Thyroid gland (tissue), 4 donors: Measurements from ENCODE around the gene ESYT2. TPM values are rescaled to one million over a fixed set of nuclear protein-coding genes. Genes with fewer than 3 reads are reported as not detected.

ENCODE experiments used
- DNase-seq, 2 donors: peaks; one replicate each; pipeline ENCODE4 v3.0.0-alpha.2; 2019
- H3K27ac ChIP-seq, 3 donors: fragments of 200-600 bp; sonication (generic); 1 replicate in 2 of 3; 2 replicates in 1 of 3; pipeline ENCODE4 v1.5.1; 2016 to 2019; ENCODE audit warnings: mild to moderate bottlenecking in 1 of 3, moderate library complexity in 1 of 3
- H3K27me3 ChIP-seq: fragments of 200-600 bp; sonication (generic); one replicate; pipeline ENCODE4 v1.5.1; 2019
- H3K36me3 ChIP-seq, 2 donors: fragments of 200-600 bp; sonication (generic); one replicate each; pipeline ENCODE4 v1.5.1; 2016 to 2019
- H3K4me1 ChIP-seq, 2 donors: fragments of 200-600 bp; sonication (generic); one replicate each; pipeline ENCODE4 v1.5.1; 2017 to 2019
- H3K4me3 ChIP-seq, 3 donors: fragments of 200-600 bp; sonication (generic); replicated peaks in 1 of 3; 1 replicate in 2 of 3; 2 replicates in 1 of 3; pipeline ENCODE4 v1.5.1; 2016; ENCODE audit warnings: mild to moderate bottlenecking in 1 of 3
- H3K9me3 ChIP-seq: fragments of 200-600 bp; sonication (generic); one replicate; pipeline ENCODE4 v1.5.1; 2017
- CTCF ChIP-seq, 6 experiments: fragments of 200-600 bp in 3 of 6; fragments of 450-650 bp in 3 of 6; sonication (generic) in 3 of 6; IDR thresholded peaks; one replicate each; pipeline ENCODE4 v1.5.1; 2016 to 2019; ENCODE audit warnings: antibody characterized with exemption in 6 of 6, mild to moderate bottlenecking in 2 of 6, inconsistent platforms in 1 of 6, moderate library complexity in 1 of 6
- POLR2A ChIP-seq, 2 donors: fragments of 450-650 bp; IDR thresholded peaks; one replicate each; pipeline ENCODE4 v1.6.1; 2017; ENCODE audit warnings: antibody characterized with exemption in 2 of 2, mild to moderate bottlenecking in 2 of 2, moderate library complexity in 1 of 2
- WGBS, 2 donors: methylation state at CpG; one replicate each; pipeline ENCODE4 v1.1.5; 2017; 5-methylcytosine and 5-hydroxymethylcytosine counted together
- intact Hi-C: fragments of 100-400 bp; cut with DNase I; formaldehyde crosslinking; loops from one replicate; pipeline ENCODE4 v1.15.1; 2023
- total RNA-seq, 4 donors: library from RNA; depleted of rRNA; stranded (reverse); fragments of >200 nt; gene quantifications; one replicate each; pipeline ENCODE4 v1.2.3, GENCODE V29; 2016

Gene ESYT2
- total RNA-seq, 4 donors from 2014 or later: 102 to 123 (median 116) TPM

GRCh38 chr7:158749396-158749795, 79.9 kb downstream of the ESYT2 start:
- TF ChIP-seq CTCF (IDR thresholded peaks at IDR 0.05) (no peak), POLR2A (IDR thresholded peaks at IDR 0.05) (no peak)
- intact Hi-C loops: no loop called here

GRCh38 chr7:158748335-158748734, 81.0 kb downstream of the ESYT2 start:
- Histone ChIP-seq H3K27ac (no peak overlapping the region), H3K4me3 (no peak overlapping the region), H3K36me3 (peaks cover 8 to 18% of the 10 kb centered on the region in 2 donors), H3K4me1 (peaks cover 4% of the 10 kb centered on the region in 2 donors), H3K9me3 (no peaks in the 10 kb centered on the region), H3K27me3 (no peaks in the 10 kb centered on the region)
- 86 to 94% methylated on average over 10 of the region's 10 CpGs for WGBS, 2 donors
- intact Hi-C loops: no loop called here
- DNase-seq: no peak
- no peak for TF ChIP-seq CTCF (IDR thresholded peaks at IDR 0.05)

More at GRCh38 chr7:158749396-158749795, 79.9 kb downstream of the ESYT2 start:
- H3K27me3 ChIP-seq: no peaks in the 10 kb centered on the region
- no peak overlapping the region for H3K27ac ChIP-seq
- DNase-seq: no peak
- 95 to 98% methylated on average over 9 of the region's 9 CpGs for WGBS, 2 donors
- H3K36me3 ChIP-seq: peaks cover 8 to 18% of the 10 kb centered on the region in 2 donors
- H3K9me3 ChIP-seq: no peaks in the 10 kb centered on the region
- no peak overlapping the region for H3K4me3 ChIP-seq
- peaks cover 4% of the 10 kb centered on the region in 2 donors for H3K4me1 ChIP-seq

GRCh38 chr7:158747408-158747807, 81.9 kb downstream of the ESYT2 start:
- Histone ChIP-seq H3K36me3 (peaks cover 18 to 20% of the 10 kb centered on the region in 2 donors), H3K9me3 (no peaks in the 10 kb centered on the region), H3K27me3 (no peaks in the 10 kb centered on the region), H3K4me3 (no peak overlapping the region), H3K4me1 (peaks cover 4% of the 10 kb centered on the region in 2 donors), H3K27ac (no peak overlapping the region)
- intact Hi-C loops: no loop called here
- WGBS, 2 donors: 96 to 98% methylated on average over 10 of the region's 10 CpGs
- no peak for DNase-seq
- TF ChIP-seq POLR2A (IDR thresholded peaks at IDR 0.05) (no peak), CTCF (IDR thresholded peaks at IDR 0.05) (no peak)

- no peak for TF ChIP-seq POLR2A (IDR thresholded peaks at IDR 0.05)
- TF ChIP-seq CTCF (IDR thresholded peaks at IDR 0.05): no peak
- peaks cover 22 to 25% of the 10 kb centered on the region in 2 donors for H3K36me3 ChIP-seq
- no peak overlapping the region for H3K27ac ChIP-seq
- no peaks in the 10 kb centered on the region for H3K27me3 ChIP-seq
- intact Hi-C loops: no loop called here
- DNase-seq: no peak
- no peak overlapping the region for H3K4me3 ChIP-seq
- peaks cover 4% of the 10 kb centered on the region in 2 donors for H3K4me1 ChIP-seq
- 92 to 98% methylated on average over 9 of the region's 9 CpGs for whole genome bisulfite sequencing, 2 donors
- H3K9me3 ChIP-seq: no peaks in the 10 kb centered on the region
Observed at GRCh38 chr7:158746957-158747356, 82.4 kb downstream of the ESYT2 start.

- no peaks in the 10 kb centered on the region for H3K9me3 ChIP-seq
- 83 to 91% methylated on average over 10 of the region's 10 CpGs for WGBS, 2 donors
- peaks cover 39 to 40% of the 10 kb centered on the region in 2 donors for H3K36me3 ChIP-seq
- intact Hi-C loops: no loop called here
- no peaks in the 10 kb centered on the region for H3K27me3 ChIP-seq
- no peak overlapping the region for H3K27ac ChIP-seq
- no peaks in the 10 kb centered on the region for H3K4me1 ChIP-seq
- DNase-seq: no peak
- TF ChIP-seq CTCF (IDR thresholded peaks at IDR 0.05): no peak
- TF ChIP-seq POLR2A (IDR thresholded peaks at IDR 0.05): no peak
- H3K4me3 ChIP-seq: no peak overlapping the region
Observed at GRCh38 chr7:158745057-158745715, 84.1 kb downstream of the ESYT2 start.
